Activated naive CD4-positive, alpha-beta T cell treated with anti-CD3 and anti-CD28 coated beads, Interleukin-2, amount 10 ng/mL, durations not matched to agents 5 hours and 36 hours (primary cell): ENCODE measurements around the gene SLCO1C1. TPM values are rescaled to one million over a fixed set of nuclear protein-coding genes. Genes with fewer than 3 reads are reported as not detected.

ENCODE experiments used
- total RNA-seq, 2 experiments: library from RNA; stranded (reverse); gene quantifications; one replicate each; pipeline ENCODE4 v1.2.3, GENCODE V29; 2021

Gene SLCO1C1, protein sequence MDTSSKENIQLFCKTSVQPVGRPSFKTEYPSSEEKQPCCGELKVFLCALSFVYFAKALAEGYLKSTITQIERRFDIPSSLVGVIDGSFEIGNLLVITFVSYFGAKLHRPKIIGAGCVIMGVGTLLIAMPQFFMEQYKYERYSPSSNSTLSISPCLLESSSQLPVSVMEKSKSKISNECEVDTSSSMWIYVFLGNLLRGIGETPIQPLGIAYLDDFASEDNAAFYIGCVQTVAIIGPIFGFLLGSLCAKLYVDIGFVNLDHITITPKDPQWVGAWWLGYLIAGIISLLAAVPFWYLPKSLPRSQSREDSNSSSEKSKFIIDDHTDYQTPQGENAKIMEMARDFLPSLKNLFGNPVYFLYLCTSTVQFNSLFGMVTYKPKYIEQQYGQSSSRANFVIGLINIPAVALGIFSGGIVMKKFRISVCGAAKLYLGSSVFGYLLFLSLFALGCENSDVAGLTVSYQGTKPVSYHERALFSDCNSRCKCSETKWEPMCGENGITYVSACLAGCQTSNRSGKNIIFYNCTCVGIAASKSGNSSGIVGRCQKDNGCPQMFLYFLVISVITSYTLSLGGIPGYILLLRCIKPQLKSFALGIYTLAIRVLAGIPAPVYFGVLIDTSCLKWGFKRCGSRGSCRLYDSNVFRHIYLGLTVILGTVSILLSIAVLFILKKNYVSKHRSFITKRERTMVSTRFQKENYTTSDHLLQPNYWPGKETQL
- not detected for total RNA-seq

DNA sequence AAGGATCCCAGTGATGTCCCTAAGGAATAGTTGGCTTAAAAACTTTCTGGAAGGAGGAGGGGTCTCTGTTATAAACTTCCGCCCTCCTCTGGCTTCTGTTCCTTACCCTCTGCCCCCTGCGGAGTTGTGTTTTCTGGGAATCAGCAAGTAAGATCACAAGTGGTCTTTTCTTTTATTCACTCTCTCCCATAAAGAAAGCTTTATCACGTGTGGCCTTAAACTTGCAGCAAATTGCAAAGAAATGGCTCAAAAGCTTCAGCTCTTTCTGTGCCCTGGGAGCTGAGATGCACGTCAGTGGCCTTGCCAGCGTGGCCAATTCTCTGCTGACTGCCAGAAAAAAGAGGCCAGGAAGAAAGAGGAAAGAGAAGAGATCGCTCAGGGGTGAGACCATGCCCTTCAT is at the start of gene SLCO1C1:
Gene SLCO1C1 (plus strand): TSS at position 101 of the 400 bp plus-strand sequence. CDS start 4,245 bp downstream, outside the sequence.

Other genes starting within 250 kb of the SLCO1C1 start
- not detected for gene SLCO1B3, start 115.4 kb downstream of the SLCO1C1 start, total RNA-seq